ENCODE results near the gene TMEM179.

TMEM179 gene

GRCh38 chr14:104650057-104650980 lies 45.7 kb upstream of the TMEM179 start:
- TF ChIP-seq SIN3A (IDR thresholded peaks at IDR 0.05; ENCODE audit: borderline replicate concordance, insufficient read depth, low read length) (no peak), TAF1 (IDR thresholded peaks at IDR 0.05; ENCODE audit: borderline replicate concordance, insufficient read depth, low read length) (no peak), REST (IDR thresholded peaks at IDR 0.05; ENCODE audit: insufficient read depth in 1 of 2, low read depth in 2 of 2, low read length in 2 of 2) (no peak), POLR2AphosphoS5 (IDR thresholded peaks at IDR 0.05; ENCODE audit: low read depth, low read length) (no peak), FOXP2 (optimal IDR thresholded peaks at IDR 0.05; ENCODE audit: borderline replicate concordance, extremely low read depth, extremely low read length, insufficient read depth) (no peak)

- TF ChIP-seq TAF1 (IDR thresholded peaks at IDR 0.05; ENCODE audit: borderline replicate concordance, insufficient read depth, low read length) (no peak), POLR2AphosphoS5 (IDR thresholded peaks at IDR 0.05; ENCODE audit: low read depth, low read length) (no peak), REST (IDR thresholded peaks at IDR 0.05; ENCODE audit: insufficient read depth in 1 of 2, low read depth in 2 of 2, low read length in 2 of 2) (no peak), FOXP2 (optimal IDR thresholded peaks at IDR 0.05; ENCODE audit: borderline replicate concordance, extremely low read depth, extremely low read length, insufficient read depth) (no peak), SIN3A (IDR thresholded peaks at IDR 0.05; ENCODE audit: borderline replicate concordance, insufficient read depth, low read length) (no peak)
These were observed 43.0 kb upstream of the TMEM179 start for GRCh38 chr14:104647467-104648043.

- no peak for TF ChIP-seq POLR2AphosphoS5 (IDR thresholded peaks at IDR 0.05; ENCODE audit: low read depth, low read length)
- no peak for TF ChIP-seq REST (IDR thresholded peaks at IDR 0.05; ENCODE audit: insufficient read depth in 1 of 2, low read depth in 2 of 2, low read length in 2 of 2)
- TF ChIP-seq FOXP2 (optimal IDR thresholded peaks at IDR 0.05; ENCODE audit: borderline replicate concordance, extremely low read depth, extremely low read length, insufficient read depth): no peak
- TF ChIP-seq SIN3A (IDR thresholded peaks at IDR 0.05; ENCODE audit: borderline replicate concordance, insufficient read depth, low read length): no peak
- no peak for TF ChIP-seq TAF1 (IDR thresholded peaks at IDR 0.05; ENCODE audit: borderline replicate concordance, insufficient read depth, low read length)
These were observed 40.2 kb upstream of the TMEM179 start for GRCh38 chr14:104644656-104645378.

GRCh38 chr14:104644091-104644635 lies 39.6 kb upstream of the TMEM179 start:
- TF ChIP-seq REST (IDR thresholded peaks at IDR 0.05; ENCODE audit: insufficient read depth in 1 of 2, low read depth in 2 of 2, low read length in 2 of 2) (no peak), TAF1 (IDR thresholded peaks at IDR 0.05; ENCODE audit: borderline replicate concordance, insufficient read depth, low read length) (no peak), FOXP2 (optimal IDR thresholded peaks at IDR 0.05; ENCODE audit: borderline replicate concordance, extremely low read depth, extremely low read length, insufficient read depth) (no peak), SIN3A (IDR thresholded peaks at IDR 0.05; ENCODE audit: borderline replicate concordance, insufficient read depth, low read length) (no peak), POLR2AphosphoS5 (IDR thresholded peaks at IDR 0.05; ENCODE audit: low read depth, low read length) (no peak)
